DND-41 (cell line): Measurements from ENCODE around the gene FAIM.
"Not testable (repeated sequence)": the region's sequence is repeated elsewhere in the genome, so short reads cannot be mapped to it uniquely, and the experiment has no call there.

ENCODE experiments used
- ATAC-seq: fragments of 200-7000 bp; cut with Tn5 transposase; 3 replicates; pipeline ENCODE4 v1.9.1; 2021; ENCODE audit warnings: low read depth; ENCODE audit not compliant: insufficient read depth
- DNase-seq: peaks from one replicate; pipeline ENCODE4 v3.0.0-alpha.2; 2020
- H2AFZ ChIP-seq: 2 replicates; pipeline ENCODE4 v1.6.0; 2012; ENCODE audit warnings: low read depth, low read length
- H3K27ac ChIP-seq: 2 replicates; pipeline ENCODE4 v1.5.1; 2012; ENCODE audit warnings: low read length, inconsistent platforms
- H3K27me3 ChIP-seq: fragments of 200-600 bp; sonication (generic); 2 replicates; pipeline ENCODE4 v1.6.0; 2012; ENCODE audit warnings: low read length, mild to moderate bottlenecking, inconsistent platforms; ENCODE audit not compliant: insufficient read depth, poor library complexity
- H3K36me3 ChIP-seq: 2 replicates; pipeline ENCODE4 v1.5.1; 2012; ENCODE audit warnings: low read length, inconsistent platforms; ENCODE audit not compliant: insufficient read depth
- H3K4me1 ChIP-seq: 2 replicates; pipeline ENCODE4 v1.5.1; 2012; ENCODE audit warnings: mild to moderate bottlenecking, low read length; ENCODE audit not compliant: insufficient read depth
- H3K4me2 ChIP-seq: 2 replicates; pipeline ENCODE4 v1.6.0; 2012; ENCODE audit warnings: mild to moderate bottlenecking, moderate library complexity, low read length, inconsistent platforms; ENCODE audit not compliant: insufficient read depth
- H3K4me3 ChIP-seq, 2 experiments: fragments of 200-600 bp in 1 of 2; shearing (Covaris generic) in 1 of 2; 2 replicates each; pipeline ENCODE4 v1.5.1; 2012 to 2016; ENCODE audit warnings: inconsistent platforms in 2 of 2, low read length in 2 of 2, mild to moderate bottlenecking in 2 of 2, low read depth in 1 of 2, moderate library complexity in 1 of 2
- H3K79me2 ChIP-seq: 2 replicates; pipeline ENCODE4 v1.6.0; 2012; ENCODE audit warnings: low read length, inconsistent platforms; ENCODE audit not compliant: insufficient read depth
- H3K9ac ChIP-seq: 2 replicates; pipeline ENCODE4 v1.6.0; 2012; ENCODE audit warnings: low read depth, mild to moderate bottlenecking, inconsistent platforms, low read length, moderate library complexity
- H3K9me3 ChIP-seq: 2 replicates; pipeline ENCODE4 v1.5.1; 2012; ENCODE audit warnings: low read length, moderate library complexity, mild to moderate bottlenecking, inconsistent platforms; ENCODE audit not compliant: insufficient read depth, severe bottlenecking
- H4K20me1 ChIP-seq: 2 replicates; pipeline ENCODE4 v1.6.0; 2012; ENCODE audit warnings: low read length; ENCODE audit not compliant: insufficient read depth
- CTCF ChIP-seq: IDR thresholded peaks from 2 replicates; pipeline ENCODE4 v1.5.1; 2012; ENCODE audit warnings: borderline replicate concordance, low read length, moderate library complexity, mild to moderate bottlenecking; ENCODE audit not compliant: poor library complexity, severe bottlenecking; ENCODE audit errors: extremely low read depth
- EZH2 ChIP-seq: IDR thresholded peaks from 3 replicates; pipeline ENCODE4 v1.6.1; 2012; ENCODE audit warnings: borderline replicate concordance, low read depth, mild to moderate bottlenecking, moderate library complexity, low read length, inconsistent platforms; ENCODE audit not compliant: severe bottlenecking

FAIM gene

DNA sequence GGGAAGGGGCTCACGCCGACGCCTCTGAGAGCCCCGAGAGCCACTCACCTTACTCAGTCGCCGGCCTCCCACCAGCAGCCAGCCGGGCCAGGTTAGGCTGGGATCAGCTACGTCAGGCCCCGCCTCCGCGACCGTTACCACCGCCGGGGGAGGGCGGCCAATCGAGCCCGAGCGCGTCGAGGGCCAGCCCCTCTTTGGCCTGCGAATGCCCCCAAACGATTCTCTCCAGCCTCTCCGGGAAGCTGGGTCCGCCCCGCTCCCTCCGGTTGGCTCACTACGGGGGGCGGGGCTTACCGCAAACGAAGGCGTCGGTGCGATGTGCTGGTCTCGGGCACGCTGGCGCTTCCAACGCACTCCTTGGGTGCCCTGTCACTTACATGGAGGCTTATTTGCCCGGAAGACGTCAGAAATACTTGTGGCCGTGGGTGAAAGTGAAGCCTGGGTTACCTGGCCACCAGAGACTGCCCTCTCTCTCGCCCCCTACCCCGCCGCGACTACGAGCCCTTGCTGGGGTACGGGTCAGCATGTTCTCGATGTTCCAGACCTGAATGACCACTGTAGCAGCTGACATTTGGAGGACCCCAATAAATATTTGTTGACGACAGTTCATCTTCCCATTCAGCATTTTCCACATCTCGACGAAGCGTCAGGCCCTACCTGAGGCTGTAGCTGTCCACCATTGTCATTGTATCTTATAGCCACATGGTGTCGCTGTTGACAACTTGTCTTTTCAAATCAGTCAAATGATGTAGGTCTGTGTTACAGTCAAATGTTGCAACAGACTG, 14.2 kb upstream of the FAIM start, which contains the start of gene CEP70:
TSS of gene CEP70 (minus strand) at position 111 of the 785 bp plus-strand sequence. CDS start 21,333 bp downstream, outside the sequence.
- peak within 1 kb of the TSS; percentile 65 for H3K9ac ChIP-seq
- DNase-seq = peak; percentile 91
- peak within 1 kb of the TSS; percentile 86 for H3K27ac ChIP-seq

GRCh38 chr3:138594935-138595610, 13.5 kb upstream of the FAIM start:
- Histone ChIP-seq H3K27me3 (no peaks in the 10 kb centered on the region), H3K36me3 (peaks cover 12% of the 10 kb centered on the region), H3K79me2 (peaks cover 33% of the 10 kb centered on the region), H3K27ac (peak overlapping the region; percentile 86), H3K4me2 (peak overlapping the region; percentile 92), H3K4me1 (peaks cover 48% of the 10 kb centered on the region), H3K9ac (peak overlapping the region; percentile 65), H2AFZ (peak overlapping the region; percentile 89), H3K4me3 (peak overlapping the region in 1 of 2 experiments; percentile 67; a peak in 2 of 4 replicates), H4K20me1 (no peaks in the 10 kb centered on the region), H3K9me3 (peaks cover 6% of the 10 kb centered on the region)
- no peak for ATAC-seq
- no peak for DNase-seq
- TF ChIP-seq EZH2 = no peak

More for the DNA sequence above, 14.2 kb upstream of the FAIM start, which contains the start of gene CEP70:
- Histone ChIP-seq H2AFZ (peak within 1 kb of the TSS; percentile 89), H3K9me3 (peaks cover 6% of the 10 kb centered on the region), H3K4me3 (peak within 1 kb of the TSS; percentile 53 to 67), H4K20me1 (no peaks in the 10 kb centered on the region), H3K4me2 (peak within 1 kb of the TSS; percentile 92), H3K36me3 (peaks cover 13% of the 10 kb centered on the region), H3K4me1 (peaks cover 48% of the 10 kb centered on the region), H3K27me3 (no peaks in the 10 kb centered on the region), H3K79me2 (peaks cover 39% of the 10 kb centered on the region)
- ATAC-seq = peak; percentile 91
- TF ChIP-seq EZH2 = no peak
- TF ChIP-seq CTCF = peak; percentile 96

- H3K4me3 ChIP-seq, H2AFZ ChIP-seq, H3K27me3 ChIP-seq, H3K27ac ChIP-seq, ATAC-seq, H3K9ac ChIP-seq, DNase-seq, H3K9me3 ChIP-seq, H3K4me2 ChIP-seq, H4K20me1 ChIP-seq, H3K36me3 ChIP-seq: not testable (repeated sequence)
- peaks cover 32% of the 10 kb centered on the region for H3K4me1 ChIP-seq
- peaks cover 16% of the 10 kb centered on the region for H3K79me2 ChIP-seq
Observed at GRCh38 chr3:138597186-138597976, 11.2 kb upstream of the FAIM start.

DNA sequence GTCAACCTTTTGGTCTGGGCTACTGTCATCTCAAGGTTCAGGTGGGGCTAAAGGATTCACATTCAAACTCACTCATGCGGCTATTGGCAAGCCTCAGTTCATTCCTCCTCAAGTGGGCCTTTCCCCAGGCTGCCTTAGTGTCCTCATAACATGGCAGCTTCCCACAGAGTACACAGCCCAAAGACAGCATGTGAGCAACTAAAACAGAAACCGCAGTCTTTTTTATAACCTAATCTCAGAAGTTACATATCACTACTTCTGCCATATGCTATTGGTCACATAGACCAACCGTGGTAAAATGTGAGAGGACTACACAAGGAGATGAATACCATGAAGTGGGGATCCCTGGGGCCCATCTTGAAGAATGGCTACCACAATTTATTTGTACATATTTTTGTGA, 10.0 kb upstream of the FAIM start:
- TF ChIP-seq CTCF (no peak), EZH2 (no peak)

More for the DNA sequence above, 10.0 kb upstream of the FAIM start:
- Histone ChIP-seq H3K36me3 (no peaks in the 10 kb centered on the region), H3K79me2 (peaks cover 4% of the 10 kb centered on the region), H3K27ac (no peak overlapping the region), H3K9ac (no peak overlapping the region), H4K20me1 (no peaks in the 10 kb centered on the region), H3K9me3 (peaks cover 14% of the 10 kb centered on the region), H3K27me3 (no peaks in the 10 kb centered on the region), H3K4me2 (no peak overlapping the region), H3K4me1 (peaks cover 21% of the 10 kb centered on the region), H2AFZ (no peak overlapping the region), H3K4me3 (no peak overlapping the region)
- ATAC-seq (no peak), DNase-seq (no peak)
